Endothelial cell of coronary artery (primary cell): ENCODE measurements around the gene TEX101. TPM values are rescaled to one million over a fixed set of nuclear protein-coding genes. Genes with fewer than 3 reads are reported as not detected.

Source experiments
- total RNA-seq: library from RNA; depleted of rRNA; stranded (reverse); fragments of >200 nt; gene quantifications from 2 replicates; pipeline ENCODE4 v1.2.3, GENCODE V29; 2014

TEX101 gene
- not detected in 2 replicates for total RNA-seq

GRCh38 chr19:43414554-43414953, at the start of gene TEX101:
Gene TEX101 (plus strand): TSS chr19:43414890. CDS start chr19:43415920, 1,030 bp downstream.

GRCh38 chr19:43465468-43466120, 50.9 kb downstream of the TEX101 start, which contains the start of gene LYPD3:
Gene LYPD3 (minus strand): TSS chr19:43465608. CDS start chr19:43465571, 37 bp downstream.

Other genes with a start within 250 kb of the TEX101 start
- 0.81 TPM in 1 of 2 replicates, not detected in the other for gene PSG5, start 228.4 kb upstream of the TEX101 start, total RNA-seq
- gene PSG4, start 209.3 kb upstream of the TEX101 start, total RNA-seq, result 0.47 and 1.2 TPM in 2 replicates
- 0.09 TPM in 1 of 2 replicates, not detected in the other for gene PSG9, start 145.4 kb upstream of the TEX101 start, total RNA-seq
- gene CD177, start 61.2 kb upstream of the TEX101 start, total RNA-seq, result 0.09 and 0.19 TPM in 2 replicates
- gene LYPD3, start 50.7 kb downstream of the TEX101 start, total RNA-seq, result not detected in 2 replicates
- 10.2 and 12.3 TPM in 2 replicates for gene PHLDB3, start 89.9 kb downstream of the TEX101 start, total RNA-seq
- 56.9 and 73.5 TPM in 2 replicates for gene ETHE1, start 112.3 kb downstream of the TEX101 start, total RNA-seq
- 0.09 TPM in 1 of 2 replicates, not detected in the other for gene ZNF575, start 118.3 kb downstream of the TEX101 start, total RNA-seq
- gene XRCC1, start 160.6 kb downstream of the TEX101 start, total RNA-seq, result 15.5 and 20.8 TPM in 2 replicates
- gene PINLYP, start 160.9 kb downstream of the TEX101 start, total RNA-seq, result 0.18 and 0.85 TPM in 2 replicates
- gene IRGQ, start 181.2 kb downstream of the TEX101 start, total RNA-seq, result 23.5 and 29.6 TPM in 2 replicates
- gene ZNF576, start 181.7 kb downstream of the TEX101 start, total RNA-seq, result 9.1 and 10.0 TPM in 2 replicates
- under 0.01 TPM in 1 of 2 replicates, not detected in the other for gene SRRM5, start 197.2 kb downstream of the TEX101 start, total RNA-seq
- 44.0 and 53.5 TPM in 2 replicates for gene ZNF428, start 204.7 kb downstream of the TEX101 start, total RNA-seq
- 5.8 and 6.1 TPM in 2 replicates for gene CADM4, start 225.0 kb downstream of the TEX101 start, total RNA-seq